IMR-90 (cell line): Measurements from ENCODE around the gene THEM4. TPM values are rescaled to one million over a fixed set of nuclear protein-coding genes. Genes with fewer than 3 reads are reported as not detected.

Source experiments
- ATAC-seq: fragments of 200-7000 bp; cut with Tn5 transposase; 2 replicates; pipeline ENCODE4 v1.9.1; 2020; ENCODE audit warnings: low read depth, mild to moderate bottlenecking, moderate library complexity
- BruUV-seq: library from RNA; stranded (reverse); fragments of 400-500 nt; replicated peaks from 2 replicates; lab custom pipeline; 2021; lab: Mats Ljungman, UMichigan
- CTCF ChIA-PET: fragments of 300-600 bp; formaldehyde crosslinking; extraction: SDS; loops from one replicate; lab custom pipeline; 2021; ENCODE audit warnings: antibody characterized with exemption; lab: Yijun Ruan, JAX
- POLR2A ChIA-PET: fragments of 300-600 bp; sonication (Branson Sonifier 250); formaldehyde crosslinking; loops from one replicate; lab custom pipeline; 2022; ENCODE audit warnings: antibody characterized with exemption; ENCODE audit not compliant: unreplicated experiment; lab: Charles Lee
- DNase-seq: peaks from one replicate; pipeline ENCODE4 v3.0.0; 2013
- H2AFZ ChIP-seq: replicated peaks from 2 replicates; pipeline ENCODE3; 2013; ENCODE audit warnings: low read length, mild to moderate bottlenecking; ENCODE audit not compliant: poor library complexity
- H2AK5ac ChIP-seq: 2 replicates; pipeline ENCODE4 v1.6.1; 2013; ENCODE audit warnings: low read depth, low read length, inconsistent platforms
- H2AK9ac ChIP-seq: replicated peaks from 2 replicates; pipeline ENCODE3; 2013; ENCODE audit warnings: mild to moderate bottlenecking, low read depth, low read length, moderate library complexity; ENCODE audit not compliant: poor library complexity
- H2BK120ac ChIP-seq: 2 replicates; pipeline ENCODE4 v1.6.1; 2013; ENCODE audit warnings: low read depth, low read length, inconsistent platforms
- H2BK15ac ChIP-seq: 3 replicates; pipeline ENCODE4 v1.6.1; 2013; ENCODE audit warnings: low read depth, low read length, inconsistent platforms
- H2BK20ac ChIP-seq: 2 replicates; pipeline ENCODE4 v1.6.1; 2013; ENCODE audit warnings: low read depth, mild to moderate bottlenecking, inconsistent platforms, low read length, moderate library complexity
- H2BK5ac ChIP-seq: 2 replicates; pipeline ENCODE4 v1.6.1; 2013; ENCODE audit warnings: mild to moderate bottlenecking, low read depth, low read length, inconsistent platforms; ENCODE audit not compliant: poor library complexity, severe bottlenecking
- H3K14ac ChIP-seq: replicated peaks from 2 replicates; pipeline ENCODE4 v1.6.1; 2013; ENCODE audit warnings: low read depth, low read length, inconsistent platforms
- H3K18ac ChIP-seq: 2 replicates; pipeline ENCODE4 v1.6.1; 2013; ENCODE audit warnings: low read depth, low read length, control low read depth
- H3K23ac ChIP-seq: 2 replicates; pipeline ENCODE4 v1.6.1; 2013; ENCODE audit warnings: low read depth, low read length, inconsistent platforms
- H3K27ac ChIP-seq: 2 replicates; pipeline ENCODE4 v1.5.1; 2013; ENCODE audit warnings: mild to moderate bottlenecking, control low read depth, low read length; ENCODE audit not compliant: insufficient read depth
- H3K27me3 ChIP-seq: 2 replicates; pipeline ENCODE4 v1.6.1; 2013; ENCODE audit warnings: low read length; ENCODE audit not compliant: control insufficient read depth, insufficient read depth
- H3K36me3 ChIP-seq: 2 replicates; pipeline ENCODE4 v1.6.1; 2013; ENCODE audit warnings: low read length, mixed read lengths; ENCODE audit not compliant: control insufficient read depth, insufficient read depth
- H3K4ac ChIP-seq: 2 replicates; pipeline ENCODE4 v1.6.1; 2013; ENCODE audit warnings: low read depth, low read length, inconsistent platforms
- H3K4me1 ChIP-seq: 2 replicates; pipeline ENCODE4 v1.6.1; 2013; ENCODE audit warnings: low read length, mixed read lengths; ENCODE audit not compliant: control insufficient read depth, insufficient read depth
- H3K4me2 ChIP-seq: 2 replicates; pipeline ENCODE4 v1.6.1; 2013; ENCODE audit warnings: low read depth, mild to moderate bottlenecking, control low read depth, low read length, moderate library complexity
- H3K4me3 ChIP-seq: 2 replicates; pipeline ENCODE4 v1.5.1; 2013; ENCODE audit warnings: low read depth, mild to moderate bottlenecking, control low read depth, low read length, moderate library complexity; ENCODE audit not compliant: insufficient read depth
- H3K56ac ChIP-seq: 2 replicates; pipeline ENCODE4 v1.6.1; 2013; ENCODE audit warnings: low read length, inconsistent platforms; ENCODE audit not compliant: insufficient read depth; ENCODE audit errors: extremely low read depth
- H3K79me1 ChIP-seq, 2 experiments: 2 replicates each; pipeline ENCODE4 v1.6.1; 2013; ENCODE audit warnings: low read length in 2 of 2, inconsistent platforms in 1 of 2, low read depth in 1 of 2
- H3K9ac ChIP-seq: 2 replicates; pipeline ENCODE4 v1.6.1; 2013; ENCODE audit warnings: low read depth, low read length, control low read depth
- H3K9me1 ChIP-seq: 2 replicates; pipeline ENCODE4 v1.6.1; 2013; ENCODE audit warnings: low read length, inconsistent platforms; ENCODE audit not compliant: insufficient read depth
- H3K9me3 ChIP-seq: 2 replicates; pipeline ENCODE4 v1.6.1; 2013; ENCODE audit warnings: low read length; ENCODE audit not compliant: control insufficient read depth, insufficient read depth
- H4K20me1 ChIP-seq: 2 replicates; pipeline ENCODE4 v1.6.1; 2013; ENCODE audit warnings: low read length, inconsistent platforms; ENCODE audit not compliant: insufficient read depth
- H4K5ac ChIP-seq: 2 replicates; pipeline ENCODE4 v1.6.1; 2013; ENCODE audit warnings: mild to moderate bottlenecking, low read depth, low read length, control low read depth
- H4K8ac ChIP-seq, 2 experiments: 2 replicates each; pipeline ENCODE4 v1.6.1; 2013; ENCODE audit warnings: low read depth in 2 of 2, low read length in 2 of 2, control low read depth in 1 of 2, inconsistent platforms in 1 of 2
- H4K91ac ChIP-seq: 2 replicates; pipeline ENCODE4 v1.6.1; 2013; ENCODE audit warnings: low read depth, low read length, inconsistent platforms; ENCODE audit not compliant: insufficient read depth
- BHLHE40 ChIP-seq: fragments of 150-350 bp; IDR thresholded peaks from 2 replicates; pipeline ENCODE4 v1.6.1; 2016; ENCODE audit warnings: mild to moderate bottlenecking, low read depth, low read length
- MAZ ChIP-seq: IDR thresholded peaks from 2 replicates; pipeline ENCODE4 v1.6.1; 2012; ENCODE audit warnings: low read depth, mild to moderate bottlenecking, low read length, improper control_type of control experiment, moderate library complexity, borderline replicate concordance
- MXI1 ChIP-seq: IDR thresholded peaks from 2 replicates; pipeline ENCODE4 v1.6.1; 2012; ENCODE audit warnings: low read depth, mild to moderate bottlenecking, low read length, moderate library complexity, borderline replicate concordance
- WGBS, 2 experiments: methylation state at CpG; one replicate each; pipeline versions ENCODE4 v1.1.5 to v1.1.7; 2013; ENCODE audit warnings: missing lambda C conversion rate in 2 of 2; ENCODE audit not compliant: insufficient read length in 1 of 2; ENCODE audit errors: extremely low coverage in 2 of 2; 5-methylcytosine and 5-hydroxymethylcytosine counted together
- dilution Hi-C: fragments of 300-500 bp; cut with HindIII; formaldehyde crosslinking; loops from one replicate; pipeline ENCODE4 v1.14.3; 2018; ENCODE audit warnings: low sequenced_read_pairs; ENCODE audit not compliant: unreplicated experiment
- in situ Hi-C: fragments of 300-500 bp; cut with MboI; formaldehyde crosslinking; loops from 3 replicates; pipeline ENCODE4 v1.14.3; 2019; ENCODE audit warnings: low sequenced_read_pairs, inconsistent platforms, mixed read lengths
- intact Hi-C: fragments of 100-400 bp; cut with micrococcal nuclease; formaldehyde crosslinking; loops from 2 replicates; pipeline ENCODE4 v1.10.0; 2022
- polyA plus RNA-seq, 3 experiments: library from polyadenylated mRNA; depleted of rRNA; stranded (reverse); fragments of >200 nt; gene quantifications; 2 replicates each; pipeline ENCODE4 v1.2.3, GENCODE V29; 2012; ENCODE audit warnings: low replicate concordance in 1 of 3
- total RNA-seq: library from RNA; depleted of rRNA; stranded (reverse); fragments of >200 nt; gene quantifications from 2 replicates; pipeline ENCODE4 v1.2.3, GENCODE V29; 2012

THEM4 gene
- total and polyA plus RNA-seq, 2 of the 4 experiments (the other 2 are of a cell fraction), result 7.3 to 15.7 TPM

DNA sequence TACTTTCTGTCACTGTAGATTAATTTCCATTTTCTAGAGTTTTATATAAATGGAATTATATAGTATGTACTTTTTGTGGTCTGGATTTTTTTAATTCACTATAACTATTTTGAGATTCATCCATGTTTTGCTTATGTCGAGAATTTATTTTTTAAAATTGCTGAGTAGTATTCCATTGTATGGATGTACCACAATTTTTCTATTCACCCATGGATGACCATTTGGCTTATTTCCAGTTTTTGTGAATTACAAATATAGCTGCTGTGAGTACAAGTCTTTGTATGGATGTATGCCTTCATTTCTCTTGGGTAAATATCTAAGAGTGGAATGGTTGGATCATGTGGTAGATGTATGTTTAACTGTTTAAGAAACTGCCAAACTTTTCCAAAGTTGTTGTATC is 3.7 kb upstream of the THEM4 start:
- no TSS peak for BruUV-seq
- H2AK5ac ChIP-seq, result no peak overlapping the region
- 0 out of 2 replicates have a peak, but pooled peaks cover 5% of the 10 kb centered on the region for H3K9me1 ChIP-seq
- no peak overlapping the region for H3K14ac ChIP-seq
- DNase-seq, result no peak
- no peak overlapping the region for H4K5ac ChIP-seq
- no peak overlapping the region for H3K56ac ChIP-seq
- H2BK5ac ChIP-seq, result no peak overlapping the region
- H3K9ac ChIP-seq, result no peak overlapping the region
- in situ Hi-C loops (no loop called here), dilution Hi-C loops (loop anchor here (25.0 kb wide), 1 partner anchor 99 kb away; no protein-coding TSS in a partner anchor), intact Hi-C loops (no loop called here)
- H2AFZ ChIP-seq, result no peak overlapping the region
- no peak overlapping the region for H3K23ac ChIP-seq
- ChIA-PET POLR2A (no interaction called here), CTCF (no interaction called here)
- H3K36me3 ChIP-seq, result no peaks in the 10 kb centered on the region; the same call in 1 of the 2 replicates
- WGBS, 2 experiments, result no CpG with 5 or more reads among the region's 1 CpG
- H3K27me3 ChIP-seq, result peaks cover 3% of the 10 kb centered on the region; the same call in 1 of the 2 replicates
- H2BK20ac ChIP-seq, result no peak overlapping the region
- H2BK120ac ChIP-seq, result no peak overlapping the region
- no peak overlapping the region for H2BK15ac ChIP-seq
- no peaks in the 10 kb centered on the region for H3K4me1 ChIP-seq
- H3K9me3 ChIP-seq, result no peaks in the 10 kb centered on the region
- no peak overlapping the region for H3K4me2 ChIP-seq
- TF ChIP-seq BHLHE40, result no peak
- TF ChIP-seq MXI1, result no peak
- no peak for TF ChIP-seq MAZ
- ATAC-seq, result no peak
- no peaks in the 10 kb centered on the region for H4K20me1 ChIP-seq
- peaks cover 4 to 6% of the 10 kb centered on the region in 2 experiments; a peak in 3 of 4 replicates for H3K79me1 ChIP-seq
- no peak overlapping the region for H2AK9ac ChIP-seq
- no peak overlapping the region for H4K91ac ChIP-seq
- no peak overlapping the region for H3K18ac ChIP-seq
- no peak overlapping the region for H4K8ac ChIP-seq
- H3K4me3 ChIP-seq, result no peak overlapping the region
- no peak overlapping the region for H3K4ac ChIP-seq
- H3K27ac ChIP-seq, result no peak overlapping the region
